ENCODE results near the gene TMEM179.

TMEM179 gene

GRCh38 chr14:104600141-104600643 lies 4.4 kb downstream of the TMEM179 start:
- DNase-seq (ENCODE audit: low read depth in 2 of 3, low spot score in 2 of 3) = no peak

GRCh38 chr14:104599446-104599845 lies 5.1 kb downstream of the TMEM179 start:
- DNase-seq (ENCODE audit: low read depth in 2 of 3, low spot score in 2 of 3) = no peak

GRCh38 chr14:104598910-104599273 lies 5.7 kb downstream of the TMEM179 start:
- DNase-seq (ENCODE audit: low read depth in 2 of 3, low spot score in 2 of 3) = no peak

- no peak for DNase-seq (ENCODE audit: low read depth in 2 of 3, low spot score in 2 of 3)
These were observed 6.3 kb downstream of the TMEM179 start for GRCh38 chr14:104598039-104598909.

- no peak for DNase-seq (ENCODE audit: low read depth in 2 of 3, low spot score in 2 of 3)
These were observed 7.0 kb downstream of the TMEM179 start for GRCh38 chr14:104597576-104597975.

- no peak for DNase-seq (ENCODE audit: low read depth in 2 of 3, low spot score in 2 of 3)
These were observed 7.6 kb downstream of the TMEM179 start for GRCh38 chr14:104596927-104597351.

- no peak for DNase-seq (ENCODE audit: low read depth in 2 of 3, low spot score in 2 of 3)
These were observed 8.1 kb downstream of the TMEM179 start for GRCh38 chr14:104596451-104596918.

- no peak for DNase-seq (ENCODE audit: low read depth in 2 of 3, low spot score in 2 of 3)
These were observed 8.6 kb downstream of the TMEM179 start for GRCh38 chr14:104595911-104596450.

- DNase-seq (ENCODE audit: low read depth in 2 of 3, low spot score in 2 of 3) = no peak
These were observed 9.4 kb downstream of the TMEM179 start for GRCh38 chr14:104595116-104595675.

- no peak for DNase-seq (ENCODE audit: low read depth in 2 of 3, low spot score in 2 of 3)
These were observed 10.1 kb downstream of the TMEM179 start for GRCh38 chr14:104594310-104595046.

GRCh38 chr14:104593710-104594136 lies 10.8 kb downstream of the TMEM179 start:
- no peak for DNase-seq (ENCODE audit: low read depth in 2 of 3, low spot score in 2 of 3)

- DNase-seq (ENCODE audit: low read depth in 2 of 3, low spot score in 2 of 3) = no peak
These were observed 11.3 kb downstream of the TMEM179 start for GRCh38 chr14:104593241-104593701.

- no peak for DNase-seq (ENCODE audit: low read depth in 2 of 3, low spot score in 2 of 3)
These were observed 11.8 kb downstream of the TMEM179 start for GRCh38 chr14:104592785-104593184.

GRCh38 chr14:104592292-104592672 lies 12.3 kb downstream of the TMEM179 start:
- DNase-seq (ENCODE audit: low read depth in 2 of 3, low spot score in 2 of 3) = no peak

GRCh38 chr14:104591506-104592291 lies 12.9 kb downstream of the TMEM179 start:
- no peak for DNase-seq (ENCODE audit: low read depth in 2 of 3, low spot score in 2 of 3)

- no peak for DNase-seq (ENCODE audit: low read depth in 2 of 3, low spot score in 2 of 3)
These were observed 13.5 kb downstream of the TMEM179 start for GRCh38 chr14:104591031-104591430.

- no peak for DNase-seq (ENCODE audit: low read depth in 2 of 3, low spot score in 2 of 3)
These were observed 14.2 kb downstream of the TMEM179 start for GRCh38 chr14:104590240-104590965.

GRCh38 chr14:104589338-104590195 lies 15.0 kb downstream of the TMEM179 start:
- no peak for DNase-seq (ENCODE audit: low read depth in 2 of 3, low spot score in 2 of 3)
